Measurements from ENCODE around the gene GPAT2. TPM values are rescaled to one million over a fixed set of nuclear protein-coding genes. Genes with fewer than 3 reads are reported as not detected.
A peak's percentile ranks its signal among the peaks of the same experiment; 100 is the strongest.
"Not testable (repeated sequence)": the region's sequence is repeated elsewhere in the genome, so short reads cannot be mapped to it uniquely, and the experiment has no call there.

The GPAT2 gene
- polyA plus RNA-seq, 1 donor: 5.6 TPM

- no peak for DNase-seq (ENCODE audit: low read depth)
These were observed 30.7 kb upstream of the GPAT2 start for GRCh38 chr2:96065381-96065930.

GRCh38 chr2:96064760-96065159 lies 30.0 kb upstream of the GPAT2 start:
- not testable (repeated sequence) for DNase-seq (ENCODE audit: low read depth)

- not testable (repeated sequence) for DNase-seq (ENCODE audit: low read depth)
These were observed 29.4 kb upstream of the GPAT2 start for GRCh38 chr2:96064047-96064675.

- not testable (repeated sequence) for DNase-seq (ENCODE audit: low read depth)
These were observed 28.6 kb upstream of the GPAT2 start for GRCh38 chr2:96063116-96063899.

- not testable (repeated sequence) for DNase-seq (ENCODE audit: low read depth)
These were observed 27.8 kb upstream of the GPAT2 start for GRCh38 chr2:96062483-96062882.

GRCh38 chr2:96061901-96062300 lies 27.2 kb upstream of the GPAT2 start:
- DNase-seq (ENCODE audit: low read depth): not testable (repeated sequence)

GRCh38 chr2:96061197-96061817 lies 26.6 kb upstream of the GPAT2 start:
- DNase-seq (ENCODE audit: low read depth): not testable (repeated sequence)

GRCh38 chr2:96060325-96060724 lies 25.6 kb upstream of the GPAT2 start:
- not testable (repeated sequence) for DNase-seq (ENCODE audit: low read depth)

GRCh38 chr2:96059443-96059842 lies 24.7 kb upstream of the GPAT2 start:
- not testable (repeated sequence) for DNase-seq (ENCODE audit: low read depth)

- DNase-seq (ENCODE audit: low read depth): not testable (repeated sequence)
These were observed 21.1 kb upstream of the GPAT2 start for GRCh38 chr2:96055830-96056229.

- not testable (repeated sequence) for DNase-seq (ENCODE audit: low read depth)
These were observed 19.8 kb upstream of the GPAT2 start for GRCh38 chr2:96054537-96054936.

GRCh38 chr2:96053385-96053784 lies 18.7 kb upstream of the GPAT2 start:
- DNase-seq (ENCODE audit: low read depth): not testable (repeated sequence)

- DNase-seq (ENCODE audit: low read depth): not testable (repeated sequence)
These were observed 17.9 kb upstream of the GPAT2 start for GRCh38 chr2:96052632-96053031.

GRCh38 chr2:96049917-96050262 lies 15.2 kb upstream of the GPAT2 start:
- not testable (repeated sequence) for DNase-seq (ENCODE audit: low read depth)

- not testable (repeated sequence) for DNase-seq (ENCODE audit: low read depth)
These were observed 14.6 kb upstream of the GPAT2 start for GRCh38 chr2:96049049-96049916.

- not testable (repeated sequence) for DNase-seq (ENCODE audit: low read depth)
These were observed 838 bp upstream of the GPAT2 start for GRCh38 chr2:96035554-96035953.

- not testable (repeated sequence) for DNase-seq (ENCODE audit: low read depth)
These were observed 719 bp downstream of the GPAT2 start for GRCh38 chr2:96033997-96034396.

GRCh38 chr2:96027725-96028325 lies 6.9 kb downstream of the GPAT2 start:
- DNase-seq (ENCODE audit: low read depth): not testable (repeated sequence)

- DNase-seq (ENCODE audit: low read depth): not testable (repeated sequence)
These were observed 9.0 kb downstream of the GPAT2 start for GRCh38 chr2:96025755-96026154.

- peak; percentile 6 for DNase-seq (ENCODE audit: low read depth)
These were observed 9.6 kb downstream of the GPAT2 start for GRCh38 chr2:96025194-96025492.
